Liver (tissue), 9 donors: ENCODE results near the gene IL4. TPM values are rescaled to one million over a fixed set of nuclear protein-coding genes. Genes with fewer than 3 reads are reported as not detected.

Source experiments
- DNase-seq: peaks from one replicate; pipeline ENCODE4 v3.0.0-alpha.2; 2017; ENCODE audit warnings: low spot score
- H3K27ac ChIP-seq, 2 donors: one replicate each; pipeline ENCODE4 v1.7.0; 2013; ENCODE audit warnings: inconsistent platforms in 2 of 2, low read length in 2 of 2, control low read depth in 1 of 2, low read depth in 1 of 2, mild to moderate bottlenecking in 1 of 2
- H3K27me3 ChIP-seq, 4 donors: one replicate each; pipeline versions ENCODE4 v1.6.1 to v1.7.0; 2013; ENCODE audit warnings: low read length in 3 of 4, inconsistent platforms in 1 of 4, mild to moderate bottlenecking in 1 of 4, moderate library complexity in 1 of 4; ENCODE audit not compliant: control insufficient read depth in 4 of 4, insufficient read depth in 4 of 4
- H3K36me3 ChIP-seq, 4 donors: one replicate each; pipeline versions ENCODE4 v1.6.1 to v1.7.0; 2013; ENCODE audit warnings: low read length in 3 of 4, mild to moderate bottlenecking in 3 of 4, low read depth in 1 of 4, moderate library complexity in 1 of 4; ENCODE audit not compliant: control insufficient read depth in 4 of 4, insufficient read depth in 3 of 4
- H3K4me1 ChIP-seq, 4 donors: one replicate each; pipeline versions ENCODE4 v1.6.1 to v1.7.0; 2013; ENCODE audit warnings: low read length in 3 of 4, mild to moderate bottlenecking in 3 of 4, moderate library complexity in 1 of 4; ENCODE audit not compliant: control insufficient read depth in 4 of 4, insufficient read depth in 4 of 4
- H3K4me3 ChIP-seq, 3 donors: one replicate each; pipeline versions ENCODE4 v1.6.1 to v1.7.0; 2013; ENCODE audit warnings: low read length in 3 of 3, control low read depth in 1 of 3, low read depth in 1 of 3, mild to moderate bottlenecking in 1 of 3
- H3K9ac ChIP-seq, 2 donors: one replicate each; pipeline ENCODE4 v1.7.0; 2013; ENCODE audit warnings: low read length in 2 of 2, mild to moderate bottlenecking in 2 of 2, moderate library complexity in 2 of 2, control low read depth in 1 of 2, low read depth in 1 of 2
- H3K9me3 ChIP-seq, 4 donors: one replicate each; pipeline versions ENCODE4 v1.6.1 to v1.7.0; 2013; ENCODE audit warnings: low read length in 3 of 4; ENCODE audit not compliant: control insufficient read depth in 4 of 4
- ATF3 ChIP-seq: IDR thresholded peaks from 2 replicates; pipeline ENCODE4 v1.6.1; 2016; ENCODE audit warnings: antibody characterized with exemption
- EGR1 ChIP-seq, 2 donors: IDR thresholded peaks; 2 replicates each; pipeline ENCODE4 v1.6.1; 2016 to 2018; ENCODE audit warnings: antibody characterized with exemption in 2 of 2, low read depth in 2 of 2
- FOXA1 ChIP-seq: IDR thresholded peaks from 2 replicates; pipeline ENCODE4 v1.6.1; 2016; ENCODE audit warnings: antibody characterized with exemption
- FOXA2 ChIP-seq: IDR thresholded peaks from 2 replicates; pipeline ENCODE4 v1.6.1; 2016; ENCODE audit warnings: antibody characterized with exemption
- GABPA ChIP-seq, 2 donors: IDR thresholded peaks in 1 of 2; conservative IDR thresholded peaks in 1 of 2; 2 replicates each; pipeline ENCODE4 v1.6.1; 2016; ENCODE audit warnings: antibody characterized with exemption in 2 of 2, mild to moderate bottlenecking in 1 of 2, moderate library complexity in 1 of 2
- HNF4A ChIP-seq, 2 donors: conservative IDR thresholded peaks; 2 replicates each; pipeline ENCODE4 v1.6.1; 2016; ENCODE audit warnings: antibody characterized with exemption in 2 of 2, mild to moderate bottlenecking in 2 of 2
- HNF4G ChIP-seq: IDR thresholded peaks from 2 replicates; pipeline ENCODE4 v1.6.1; 2016; ENCODE audit warnings: antibody characterized with exemption
- JUND ChIP-seq, 2 donors: IDR thresholded peaks; 2 replicates each; pipeline ENCODE4 v1.6.1; 2016; ENCODE audit warnings: antibody characterized with exemption in 2 of 2
- MAX ChIP-seq: IDR thresholded peaks from 2 replicates; pipeline ENCODE4 v1.6.1; 2016; ENCODE audit warnings: antibody characterized with exemption
- NR2F2 ChIP-seq: IDR thresholded peaks from 2 replicates; pipeline ENCODE4 v1.6.1; 2016; ENCODE audit warnings: antibody characterized with exemption
- RAD21 ChIP-seq, 2 donors: IDR thresholded peaks; 2 replicates each; pipeline ENCODE4 v1.6.1; 2016; ENCODE audit warnings: antibody characterized with exemption in 2 of 2, mild to moderate bottlenecking in 2 of 2
- REST ChIP-seq: IDR thresholded peaks from 2 replicates; pipeline ENCODE4 v1.6.1; 2016; ENCODE audit warnings: antibody characterized with exemption, mild to moderate bottlenecking
- TAF1 ChIP-seq: conservative IDR thresholded peaks from 2 replicates; pipeline ENCODE4 v1.6.1; 2016; ENCODE audit warnings: antibody characterized with exemption, mild to moderate bottlenecking
- YY1 ChIP-seq: IDR thresholded peaks from 2 replicates; pipeline ENCODE4 v1.6.1; 2016; ENCODE audit warnings: antibody characterized with exemption, mild to moderate bottlenecking
- ZBTB33 ChIP-seq: IDR thresholded peaks from 2 replicates; pipeline ENCODE4 v1.6.1; 2016; ENCODE audit warnings: antibody characterized with exemption
- WGBS: extraction: QIAGEN DNeasy Blood & Tissue Kit; methylation state at CpG from one replicate; pipeline ENCODE4 v1.1.7; 2013; 5-methylcytosine and 5-hydroxymethylcytosine counted together
- polyA plus RNA-seq, 2 donors: library from polyadenylated mRNA; stranded (reverse) in 1 of 2; unstranded in 1 of 2; fragments of 200-250 nt in 1 of 2; fragments of >200 nt in 1 of 2; fragmentation: Nextera tagmentation in 1 of 2; extraction: Ambion mirVana in 1 of 2; gene quantifications; one replicate each; pipeline versions ENCODE4 v1.2.1 to v1.2.3, GENCODE V29; 2013 to 2015
- total RNA-seq, 2 donors: library from RNA; depleted of rRNA; stranded (reverse); fragments of >200 nt; gene quantifications; one replicate each; pipeline ENCODE4 v1.2.3, GENCODE V29; 2014
- donor health status: healthy.
- donor health status: healthy.
- donor health status: healthy.
- donor health status: healthy.
- donor health status: healthy.

The IL4 gene
- total and polyA plus RNA-seq, 4 donors = not detected

- H3K4me3 ChIP-seq = no peak overlapping the region
- no peak overlapping the region for H3K27ac ChIP-seq
- no peaks in the 10 kb centered on the region for H3K4me1 ChIP-seq
- no peak for TF ChIP-seq REST
- no peak for TF ChIP-seq HNF4G
- no peak for TF ChIP-seq TAF1
- TF ChIP-seq ZBTB33 = no peak
- no peak for TF ChIP-seq FOXA1
- no peak for TF ChIP-seq NR2F2
- TF ChIP-seq RAD21 (IDR thresholded peaks at IDR 0.05) = no peak
- TF ChIP-seq ATF3 = no peak
- no peak for TF ChIP-seq GABPA (IDR thresholded peaks at IDR 0.05 in 1 of 2, conservative IDR thresholded peaks at IDR 0.05 in 1 of 2)
- TF ChIP-seq JUND (IDR thresholded peaks at IDR 0.05) = no peak
- no peak for TF ChIP-seq HNF4A (conservative IDR thresholded peaks at IDR 0.05)
- no peak for TF ChIP-seq EGR1 (IDR thresholded peaks at IDR 0.05; ENCODE audit: low read depth in 2 of 2)
- TF ChIP-seq FOXA2 = no peak
- TF ChIP-seq MAX = no peak
- no peak for TF ChIP-seq YY1
- 96% methylated on average over 15 of the region's 15 CpGs for WGBS
- H3K9ac ChIP-seq = no peak overlapping the region
- no peaks in the 10 kb centered on the region for H3K27me3 ChIP-seq
- H3K9me3 ChIP-seq = no peaks in the 10 kb centered on the region
- DNase-seq = no peak
- no peaks in the 10 kb centered on the region for H3K36me3 ChIP-seq
These were observed 6.1 kb downstream of the IL4 start for GRCh38 chr5:132679717-132680380.

GRCh38 chr5:132680780-132681475, 7.1 kb downstream of the IL4 start:
- TF ChIP-seq NR2F2 (no peak), TAF1 (no peak), REST (no peak), FOXA1 (no peak)
- H3K9ac ChIP-seq = no peak overlapping the region
- H3K4me3 ChIP-seq = no peak overlapping the region
- no peak overlapping the region for H3K27ac ChIP-seq
- no peaks in the 10 kb centered on the region for H3K36me3 ChIP-seq
- DNase-seq = no peak
- no peaks in the 10 kb centered on the region for H3K4me1 ChIP-seq
- 94% methylated on average over 8 of the region's 8 CpGs for WGBS
- no peaks in the 10 kb centered on the region for H3K27me3 ChIP-seq
- H3K9me3 ChIP-seq = no peaks in the 10 kb centered on the region
